H9 (cell line): ENCODE measurements around the gene KIT. TPM values are rescaled to one million over a fixed set of nuclear protein-coding genes. Genes with fewer than 3 reads are reported as not detected.

Experiments
- DNase-seq: peaks from one replicate; pipeline ENCODE4 v3.0.0-alpha.2; 2017
- H2AFZ ChIP-seq: one replicate; pipeline ENCODE4 v1.6.1; 2013; ENCODE audit warnings: mild to moderate bottlenecking, low read length, control low read depth, moderate library complexity
- H2AK5ac ChIP-seq: 2 replicates; pipeline ENCODE4 v1.6.1; 2013; ENCODE audit warnings: low read length, control low read depth, mixed read lengths; ENCODE audit not compliant: insufficient read length
- H2BK120ac ChIP-seq: one replicate; pipeline ENCODE4 v1.6.1; 2013; ENCODE audit warnings: low read depth, mild to moderate bottlenecking, low read length, control low read depth, inconsistent platforms; ENCODE audit not compliant: poor library complexity, severe bottlenecking
- H2BK12ac ChIP-seq: 2 replicates; pipeline ENCODE4 v1.6.1; 2013; ENCODE audit warnings: low read length, control low read depth, mixed read lengths, low read depth; ENCODE audit not compliant: insufficient read length
- H2BK15ac ChIP-seq: 2 replicates; pipeline ENCODE4 v1.6.1; 2013; ENCODE audit warnings: low read depth, low read length, control low read depth
- H2BK20ac ChIP-seq: one replicate; pipeline ENCODE4 v1.6.1; 2013; ENCODE audit warnings: low read depth, mild to moderate bottlenecking, low read length, control low read depth, inconsistent platforms; ENCODE audit not compliant: poor library complexity, severe bottlenecking
- H2BK5ac ChIP-seq: 2 replicates; pipeline ENCODE4 v1.6.1; 2013; ENCODE audit warnings: low read length, control low read depth, mixed read lengths; ENCODE audit not compliant: insufficient read length
- H3K14ac ChIP-seq: 2 replicates; pipeline ENCODE4 v1.6.1; 2013; ENCODE audit warnings: low read length, control low read depth; ENCODE audit not compliant: insufficient read depth
- H3K18ac ChIP-seq: 2 replicates; pipeline ENCODE4 v1.6.1; 2013; ENCODE audit warnings: low read depth, mild to moderate bottlenecking, mixed read lengths, low read length, control low read depth; ENCODE audit not compliant: insufficient read length
- H3K23ac ChIP-seq: 2 replicates; pipeline ENCODE4 v1.6.1; 2013; ENCODE audit warnings: low read length, control low read depth, mixed read lengths, low read depth; ENCODE audit not compliant: insufficient read length
- H3K23me2 ChIP-seq: 2 replicates; pipeline ENCODE4 v1.6.1; 2013; ENCODE audit warnings: low read depth, mild to moderate bottlenecking, mixed read lengths, low read length, control low read depth; ENCODE audit not compliant: insufficient read length, poor library complexity, severe bottlenecking
- H3K27ac ChIP-seq: 2 replicates; pipeline ENCODE4 v1.5.1; 2013; ENCODE audit warnings: low read length, control low read depth, mixed read lengths, low read depth; ENCODE audit not compliant: insufficient read length
- H3K27me3 ChIP-seq: 2 replicates; pipeline ENCODE4 v1.6.1; 2013; ENCODE audit warnings: low read length, control low read depth, inconsistent platforms; ENCODE audit not compliant: insufficient read depth
- H3K4ac ChIP-seq: 2 replicates; pipeline ENCODE4 v1.6.1; 2013; ENCODE audit warnings: low read depth, mild to moderate bottlenecking, control low read depth, inconsistent platforms, low read length, moderate library complexity
- H3K4me1 ChIP-seq: 2 replicates; pipeline ENCODE4 v1.6.1; 2013; ENCODE audit warnings: low read length, control low read depth, inconsistent platforms; ENCODE audit not compliant: insufficient read depth
- H3K4me2 ChIP-seq: 2 replicates; pipeline ENCODE4 v1.6.1; 2013; ENCODE audit warnings: low read length, control low read depth, mixed read lengths; ENCODE audit not compliant: insufficient read length, insufficient read depth
- H3K56ac ChIP-seq: 2 replicates; pipeline ENCODE4 v1.6.1; 2013; ENCODE audit warnings: low read depth, mild to moderate bottlenecking, mixed read lengths, low read length, control low read depth; ENCODE audit not compliant: insufficient read length
- H3K79me1 ChIP-seq: 2 replicates; pipeline ENCODE4 v1.6.1; 2013; ENCODE audit warnings: low read depth, mild to moderate bottlenecking, moderate library complexity, low read length, control low read depth, inconsistent platforms; ENCODE audit not compliant: insufficient read depth, poor library complexity, severe bottlenecking
- H3K79me2 ChIP-seq: 2 replicates; pipeline ENCODE4 v1.6.1; 2013; ENCODE audit warnings: low read length, control low read depth, inconsistent platforms; ENCODE audit not compliant: insufficient read depth
- H3K9ac ChIP-seq: 2 replicates; pipeline ENCODE4 v1.6.1; 2013; ENCODE audit warnings: low read length, control low read depth, mixed read lengths; ENCODE audit not compliant: insufficient read length; ENCODE audit errors: extremely low read depth
- H3K9me3 ChIP-seq: one replicate; pipeline ENCODE4 v1.6.1; 2013; ENCODE audit warnings: low read depth, low read length, inconsistent platforms; ENCODE audit not compliant: control insufficient read depth
- H3T11ph ChIP-seq: one replicate; pipeline ENCODE4 v1.6.1; 2013; ENCODE audit warnings: mild to moderate bottlenecking, low read length, control low read depth, inconsistent platforms
- H4K20me1 ChIP-seq: one replicate; pipeline ENCODE4 v1.6.1; 2013; ENCODE audit not compliant: control insufficient read depth, insufficient read length, insufficient read depth
- H4K5ac ChIP-seq: 2 replicates; pipeline ENCODE4 v1.6.1; 2013; ENCODE audit warnings: low read depth, mild to moderate bottlenecking, mixed read lengths, low read length, control low read depth; ENCODE audit not compliant: insufficient read length
- H4K8ac ChIP-seq: replicated peaks from 2 replicates; pipeline ENCODE4 v1.6.1; 2013; ENCODE audit warnings: low read length, control low read depth, mixed read lengths, low read depth; ENCODE audit not compliant: insufficient read length
- H4K91ac ChIP-seq: 2 replicates; pipeline ENCODE4 v1.6.1; 2013; ENCODE audit warnings: low read depth, mild to moderate bottlenecking, moderate library complexity, mixed read lengths, low read length, control low read depth; ENCODE audit not compliant: insufficient read length
- H3K27ac Mint-ChIP-seq, 3 experiments: 2 replicates in 2 of 3; 3 replicates in 1 of 3; pipeline ENCODE4 v1.8.0; 2020 to 2021; ENCODE audit warnings: mixed read lengths in 3 of 3, mild to moderate bottlenecking in 1 of 3, moderate library complexity in 1 of 3
- H3K27me3 Mint-ChIP-seq: 2 replicates; pipeline ENCODE4 v1.8.0; 2021; ENCODE audit warnings: low read depth, mild to moderate bottlenecking, moderate library complexity, mixed read lengths
- H3K36me3 Mint-ChIP-seq, 3 experiments: 2 replicates in 2 of 3; 3 replicates in 1 of 3; pipeline ENCODE4 v1.8.0; 2020 to 2021; ENCODE audit warnings: low read depth in 3 of 3, mixed read lengths in 3 of 3; ENCODE audit not compliant: insufficient read depth in 1 of 3
- H3K4me1 Mint-ChIP-seq, 2 experiments: 2 replicates each; pipeline ENCODE4 v1.8.0; 2020; ENCODE audit warnings: mixed read lengths in 2 of 2
- H3K4me3 Mint-ChIP-seq, 2 experiments: 2 replicates in 1 of 2; 3 replicates in 1 of 2; pipeline ENCODE4 v1.8.0; 2020 to 2021; ENCODE audit warnings: mild to moderate bottlenecking in 2 of 2, mixed read lengths in 2 of 2, moderate library complexity in 1 of 2
- H3K9me3 Mint-ChIP-seq, 2 experiments: 2 replicates in 1 of 2; 3 replicates in 1 of 2; pipeline ENCODE4 v1.8.0; 2020; ENCODE audit warnings: mild to moderate bottlenecking in 2 of 2, mixed read lengths in 2 of 2, moderate library complexity in 1 of 2
- WGBS: extraction: QIAGEN DNeasy Blood & Tissue Kit; methylation state at CpG from one replicate; pipeline ENCODE4 v1.1.7; 2013; ENCODE audit warnings: missing lambda C conversion rate, low lambda C conversion rate, mixed read lengths; ENCODE audit not compliant: insufficient read length; ENCODE audit errors: extremely low coverage; 5-methylcytosine and 5-hydroxymethylcytosine counted together
- total RNA-seq: library from RNA; stranded (reverse); gene quantifications from 2 replicates; pipeline ENCODE4 v1.2.1, GENCODE V29; 2021
- TF ChIP-seq, protein P1 (sequence below): fragments of 200-600 bp; sonication (generic); conservative IDR thresholded peaks from 3 replicates; pipeline ENCODE4 v1.8.0; 2021; ENCODE audit warnings: antibody characterized with exemption, mild to moderate bottlenecking

Gene KIT
- total RNA-seq, 1 experiment from 2014 or later = 6.7 TPM

DNA sequence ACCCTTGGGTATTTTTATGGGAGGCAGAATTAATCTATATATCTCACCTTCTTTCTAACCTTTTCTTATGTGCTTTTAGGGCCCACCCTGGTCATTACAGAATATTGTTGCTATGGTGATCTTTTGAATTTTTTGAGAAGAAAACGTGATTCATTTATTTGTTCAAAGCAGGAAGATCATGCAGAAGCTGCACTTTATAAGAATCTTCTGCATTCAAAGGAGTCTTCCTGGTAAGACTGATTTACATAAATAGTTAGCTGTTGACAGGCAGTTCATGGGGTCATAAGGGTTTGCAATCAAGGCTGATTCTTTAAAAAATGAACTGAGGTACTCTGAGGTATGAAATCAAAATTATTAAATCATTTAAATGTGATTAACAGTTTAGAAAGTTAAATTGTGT lies 71.5 kb downstream of the KIT start:
- no peak overlapping the region for H3K9ac ChIP-seq
- H3K27ac Mint-ChIP-seq = no peak overlapping the region
- H3T11ph ChIP-seq = no peak overlapping the region
- no peak overlapping the region for H2AFZ ChIP-seq
- H3K79me2 ChIP-seq = no peaks in the 10 kb centered on the region
- no peaks in the 10 kb centered on the region for H3K79me1 ChIP-seq
- no peak overlapping the region for H3K14ac ChIP-seq
- no peak overlapping the region for H3K18ac ChIP-seq
- H2BK20ac ChIP-seq = no peak overlapping the region
- no peak overlapping the region for H3K4ac ChIP-seq
- no CpG with 5 or more reads among the region's 1 CpG for WGBS
- no peak overlapping the region for H3K4me2 ChIP-seq
- H2BK12ac ChIP-seq = no peak overlapping the region
- no peaks in the 10 kb centered on the region for H3K9me3 ChIP-seq
- H4K8ac ChIP-seq = no peak overlapping the region
- DNase-seq = no peak
- TF ChIP-seq, protein P1, sequence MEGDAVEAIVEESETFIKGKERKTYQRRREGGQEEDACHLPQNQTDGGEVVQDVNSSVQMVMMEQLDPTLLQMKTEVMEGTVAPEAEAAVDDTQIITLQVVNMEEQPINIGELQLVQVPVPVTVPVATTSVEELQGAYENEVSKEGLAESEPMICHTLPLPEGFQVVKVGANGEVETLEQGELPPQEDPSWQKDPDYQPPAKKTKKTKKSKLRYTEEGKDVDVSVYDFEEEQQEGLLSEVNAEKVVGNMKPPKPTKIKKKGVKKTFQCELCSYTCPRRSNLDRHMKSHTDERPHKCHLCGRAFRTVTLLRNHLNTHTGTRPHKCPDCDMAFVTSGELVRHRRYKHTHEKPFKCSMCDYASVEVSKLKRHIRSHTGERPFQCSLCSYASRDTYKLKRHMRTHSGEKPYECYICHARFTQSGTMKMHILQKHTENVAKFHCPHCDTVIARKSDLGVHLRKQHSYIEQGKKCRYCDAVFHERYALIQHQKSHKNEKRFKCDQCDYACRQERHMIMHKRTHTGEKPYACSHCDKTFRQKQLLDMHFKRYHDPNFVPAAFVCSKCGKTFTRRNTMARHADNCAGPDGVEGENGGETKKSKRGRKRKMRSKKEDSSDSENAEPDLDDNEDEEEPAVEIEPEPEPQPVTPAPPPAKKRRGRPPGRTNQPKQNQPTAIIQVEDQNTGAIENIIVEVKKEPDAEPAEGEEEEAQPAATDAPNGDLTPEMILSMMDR = no peak
- H2AK5ac ChIP-seq = no peak overlapping the region
- H2BK5ac ChIP-seq = no peak overlapping the region
- H3K4me3 Mint-ChIP-seq = no peak overlapping the region
- no peak overlapping the region for H2BK120ac ChIP-seq
- H3K27me3 ChIP-seq = no peaks in the 10 kb centered on the region
- H4K91ac ChIP-seq = no peak overlapping the region
- no peaks in the 10 kb centered on the region for H3K9me3 Mint-ChIP-seq
- H4K20me1 ChIP-seq = no peaks in the 10 kb centered on the region
- no peak overlapping the region for H3K56ac ChIP-seq
- peaks cover 8 to 11% of the 10 kb centered on the region in 2 experiments for H3K4me1 Mint-ChIP-seq
- no peak overlapping the region for H3K23ac ChIP-seq
- H4K5ac ChIP-seq = no peak overlapping the region
- H3K27me3 Mint-ChIP-seq = no peaks in the 10 kb centered on the region
- peaks cover 2 to 34% (median 16%) of the 10 kb centered on the region in 3 experiments; a peak in 5 of 7 replicates for H3K36me3 Mint-ChIP-seq
- H3K27ac ChIP-seq = no peak overlapping the region
- no peak overlapping the region for H2BK15ac ChIP-seq
- peaks cover 4% of the 10 kb centered on the region; the same call in 1 of the 2 replicates for H3K4me1 ChIP-seq
- no peaks in the 10 kb centered on the region for H3K23me2 ChIP-seq
